Right lobe of liver (tissue), 4 donors: ENCODE measurements around the gene CAMTA1.

Experiments used
- POLR2A ChIP-seq: fragments of 450-650 bp; IDR thresholded peaks from one replicate; pipeline ENCODE4 v1.6.1; 2017; ENCODE audit warnings: antibody characterized with exemption, mild to moderate bottlenecking
- TF ChIP-seq, protein P1 (sequence below), 4 donors: fragments of 200-600 bp in 3 of 4; fragments of 450-650 bp in 1 of 4; IDR thresholded peaks; one replicate each; pipeline versions ENCODE4 v1.5.1 to v1.8.0; 2016 to 2022; ENCODE audit warnings: antibody characterized with exemption in 4 of 4, mild to moderate bottlenecking in 2 of 4
- donor health status: DM: no; HTN: no; CAD: no.
- donor health status: DM: no; HTN: no; CAD: no.
- donor health status: DM: no; HTN: yes; CAD: no.

DNA sequence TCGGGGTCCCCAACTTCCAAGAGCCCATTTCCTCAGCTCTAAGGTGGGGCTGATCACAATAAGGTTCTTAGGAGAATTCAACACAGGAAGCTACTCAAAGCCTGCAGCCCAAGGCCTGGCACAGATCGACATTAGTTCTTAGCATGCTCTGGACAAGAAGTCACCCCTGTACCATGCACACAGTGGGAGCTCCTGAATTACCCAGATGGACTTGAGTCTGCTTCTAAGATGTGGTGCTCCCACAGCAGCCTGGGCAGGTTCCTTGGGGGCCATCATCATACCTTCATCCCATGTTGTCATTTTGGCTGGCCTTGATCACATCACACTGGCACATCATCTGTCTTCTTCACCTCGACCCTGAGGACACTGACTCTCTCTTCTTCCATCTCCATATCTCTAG, 832.6 kb downstream of the CAMTA1 start:
- TF ChIP-seq, protein P1, sequence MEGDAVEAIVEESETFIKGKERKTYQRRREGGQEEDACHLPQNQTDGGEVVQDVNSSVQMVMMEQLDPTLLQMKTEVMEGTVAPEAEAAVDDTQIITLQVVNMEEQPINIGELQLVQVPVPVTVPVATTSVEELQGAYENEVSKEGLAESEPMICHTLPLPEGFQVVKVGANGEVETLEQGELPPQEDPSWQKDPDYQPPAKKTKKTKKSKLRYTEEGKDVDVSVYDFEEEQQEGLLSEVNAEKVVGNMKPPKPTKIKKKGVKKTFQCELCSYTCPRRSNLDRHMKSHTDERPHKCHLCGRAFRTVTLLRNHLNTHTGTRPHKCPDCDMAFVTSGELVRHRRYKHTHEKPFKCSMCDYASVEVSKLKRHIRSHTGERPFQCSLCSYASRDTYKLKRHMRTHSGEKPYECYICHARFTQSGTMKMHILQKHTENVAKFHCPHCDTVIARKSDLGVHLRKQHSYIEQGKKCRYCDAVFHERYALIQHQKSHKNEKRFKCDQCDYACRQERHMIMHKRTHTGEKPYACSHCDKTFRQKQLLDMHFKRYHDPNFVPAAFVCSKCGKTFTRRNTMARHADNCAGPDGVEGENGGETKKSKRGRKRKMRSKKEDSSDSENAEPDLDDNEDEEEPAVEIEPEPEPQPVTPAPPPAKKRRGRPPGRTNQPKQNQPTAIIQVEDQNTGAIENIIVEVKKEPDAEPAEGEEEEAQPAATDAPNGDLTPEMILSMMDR (IDR thresholded peaks at IDR 0.05) = no peak
- TF ChIP-seq POLR2A = no peak
